NOMO-1 treated with DMSO at 0.1 percent for 48 hours (cell line): ENCODE measurements around the gene TMEM205.
"Not testable (repeated sequence)": the region's sequence is repeated elsewhere in the genome, so short reads cannot be mapped to it uniquely, and the experiment has no call there.

Experiments used
- DNase-seq: peaks from one replicate; lab custom pipeline; 2025; ENCODE audit not compliant: unreplicated experiment; lab: John Stamatoyannopoulos, UW

The TMEM205 gene

GRCh38 chr19:11340099-11340467, 6.0 kb downstream of the TMEM205 start:
- not testable (repeated sequence) for DNase-seq

DNA sequence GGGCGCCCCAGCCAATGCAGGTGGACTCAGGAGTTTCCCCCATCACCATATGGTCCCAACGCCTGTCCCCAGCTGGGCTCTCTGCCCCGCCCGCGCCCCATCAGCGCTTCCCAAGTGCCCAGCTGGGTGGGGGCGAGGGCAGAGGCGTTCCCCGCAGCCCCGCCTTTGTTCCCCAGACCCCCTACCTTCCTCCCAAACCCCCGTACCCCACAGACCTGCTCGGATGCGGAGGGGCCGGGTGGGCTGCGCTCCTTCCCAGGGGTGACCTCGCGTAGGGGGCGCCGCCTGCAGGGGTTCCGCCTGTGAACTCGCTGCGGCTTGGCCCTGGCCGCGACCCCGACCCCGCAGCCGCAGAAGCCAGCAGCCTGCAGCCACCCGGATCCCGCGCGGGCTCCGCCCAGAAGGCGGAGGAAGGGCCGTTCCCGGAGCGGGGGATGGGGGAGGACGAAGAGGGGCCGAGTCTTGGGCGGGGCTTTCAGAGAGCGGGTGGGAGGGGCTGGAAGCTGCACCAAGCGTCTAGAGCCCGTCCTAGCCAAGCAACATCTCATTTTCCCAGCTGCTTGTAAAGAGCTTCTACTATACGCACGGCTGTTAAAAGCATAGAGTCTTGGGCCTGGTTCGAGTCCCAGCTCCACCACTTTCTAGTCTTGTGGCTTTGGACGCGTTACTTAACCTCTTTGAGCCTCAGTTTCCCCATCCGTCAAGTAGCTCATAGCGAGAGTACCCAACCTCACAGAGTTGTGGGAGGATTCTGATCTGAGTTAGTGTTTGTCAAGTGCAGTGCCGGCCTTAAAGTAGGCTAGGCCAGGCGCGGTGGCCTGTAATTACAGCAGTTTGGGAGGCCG, 6.6 kb downstream of the TMEM205 start, which contains the start of gene RAB3D:
Gene RAB3D, minus strand, starts transcription at position 404 of the 845 bp plus-strand sequence. CDS start 2,258 bp downstream, outside the sequence.
- peak; percentile 89 for DNase-seq

DNA sequence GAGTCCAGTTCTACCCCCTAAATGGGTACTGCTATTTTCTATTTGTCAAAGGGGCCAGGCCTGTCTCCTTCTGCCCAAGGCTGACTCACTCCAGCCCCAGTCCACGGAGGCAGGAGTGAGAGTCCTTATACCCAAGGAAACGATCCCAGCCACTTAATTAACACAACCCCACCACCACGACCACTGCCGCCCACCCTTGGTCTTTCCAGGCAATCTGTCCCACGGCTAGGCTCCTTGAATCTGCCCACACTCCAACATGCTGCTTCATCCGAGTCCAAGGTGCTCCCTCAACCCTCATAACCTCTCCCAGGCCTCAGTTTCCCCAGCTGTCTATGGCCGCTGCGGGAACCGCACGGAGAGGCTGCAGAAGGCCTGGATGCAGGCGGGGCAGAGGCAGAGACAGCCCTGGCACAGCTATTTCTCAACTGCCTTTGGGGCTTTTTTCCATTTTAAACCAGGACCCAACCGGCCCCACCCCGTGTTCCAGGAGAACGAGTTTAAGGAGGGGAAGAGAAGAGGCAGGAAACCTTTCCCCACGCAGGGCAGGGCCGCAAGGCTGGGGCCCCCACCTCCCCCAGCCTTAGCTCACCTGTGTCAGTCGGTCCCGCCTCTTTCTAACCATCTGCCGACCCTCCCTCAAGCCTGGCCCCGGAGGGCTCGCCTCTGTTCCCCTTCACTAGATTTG, 7.4 kb downstream of the TMEM205 start:
- no peak for DNase-seq

GRCh38 chr19:11338121-11338520, 7.9 kb downstream of the TMEM205 start:
- DNase-seq = no peak

DNA sequence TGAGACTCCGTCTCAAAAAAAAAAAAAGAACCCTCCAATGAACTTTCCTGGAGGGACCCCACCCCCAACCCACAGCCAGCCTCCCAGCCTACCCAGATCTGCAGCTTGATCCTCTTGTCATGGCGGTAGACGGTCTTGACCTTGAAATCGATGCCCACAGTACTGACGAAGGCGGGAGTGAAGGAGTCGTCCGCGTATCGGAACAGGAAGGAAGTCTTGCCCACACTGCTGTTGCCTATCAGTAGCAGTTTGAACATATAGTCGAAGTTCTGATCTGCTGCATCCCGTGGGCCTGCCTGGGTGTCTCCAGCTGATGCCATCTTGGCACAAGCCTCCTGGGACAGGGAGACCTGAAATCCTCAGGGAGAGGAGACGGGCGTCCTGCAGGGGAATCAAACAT, 9.0 kb downstream of the TMEM205 start:
- peak; percentile 39 for DNase-seq

GRCh38 chr19:11335449-11336146, 10.5 kb downstream of the TMEM205 start:
- DNase-seq = no peak

GRCh38 chr19:11333838-11334237, 12.2 kb downstream of the TMEM205 start:
- not testable (repeated sequence) for DNase-seq

- DNase-seq = no peak
These were observed 13.2 kb downstream of the TMEM205 start for GRCh38 chr19:11332822-11333221.

DNA sequence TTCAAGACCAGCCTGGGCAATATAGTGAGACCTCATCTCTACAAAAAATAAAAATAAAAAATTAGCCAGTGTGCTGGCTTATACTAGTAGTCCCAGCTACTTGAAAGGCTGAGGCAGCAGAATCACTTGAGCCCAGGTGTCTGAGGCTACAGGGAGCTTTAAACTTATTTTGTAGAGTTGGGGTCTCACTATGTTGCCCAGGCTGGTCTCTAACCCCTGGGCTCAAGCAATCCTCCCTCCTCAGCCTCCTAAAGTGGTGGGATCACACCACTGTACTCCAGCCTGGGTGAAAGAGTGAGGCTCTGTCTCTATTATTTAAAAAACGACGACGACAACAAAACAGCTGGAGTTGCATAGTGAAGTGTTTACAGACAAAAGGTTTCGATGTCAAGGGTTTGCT, 14.6 kb downstream of the TMEM205 start:
- DNase-seq = no peak

- no peak for DNase-seq
These were observed 15.9 kb downstream of the TMEM205 start for GRCh38 chr19:11330127-11330526.

DNA sequence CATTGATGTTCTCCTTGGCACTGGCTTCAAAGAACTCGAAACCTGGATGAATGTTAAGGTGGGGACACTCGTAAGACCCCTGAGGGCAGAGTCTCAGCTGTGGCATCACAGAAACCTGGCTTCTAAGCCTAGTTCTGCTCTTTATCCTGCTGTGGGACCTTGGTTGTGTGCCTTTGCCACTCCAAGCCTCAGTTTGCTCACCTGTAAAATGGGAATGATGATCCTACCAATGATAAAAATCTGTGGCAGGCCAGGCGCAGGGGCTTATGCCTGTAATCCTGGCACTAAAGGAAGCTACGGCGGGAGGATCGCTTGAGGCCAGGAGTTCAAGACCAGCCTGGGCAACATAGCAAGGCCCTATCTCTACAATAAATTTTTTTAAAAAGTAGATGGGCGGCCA, 20.5 kb downstream of the TMEM205 start:
- no peak for DNase-seq

DNA sequence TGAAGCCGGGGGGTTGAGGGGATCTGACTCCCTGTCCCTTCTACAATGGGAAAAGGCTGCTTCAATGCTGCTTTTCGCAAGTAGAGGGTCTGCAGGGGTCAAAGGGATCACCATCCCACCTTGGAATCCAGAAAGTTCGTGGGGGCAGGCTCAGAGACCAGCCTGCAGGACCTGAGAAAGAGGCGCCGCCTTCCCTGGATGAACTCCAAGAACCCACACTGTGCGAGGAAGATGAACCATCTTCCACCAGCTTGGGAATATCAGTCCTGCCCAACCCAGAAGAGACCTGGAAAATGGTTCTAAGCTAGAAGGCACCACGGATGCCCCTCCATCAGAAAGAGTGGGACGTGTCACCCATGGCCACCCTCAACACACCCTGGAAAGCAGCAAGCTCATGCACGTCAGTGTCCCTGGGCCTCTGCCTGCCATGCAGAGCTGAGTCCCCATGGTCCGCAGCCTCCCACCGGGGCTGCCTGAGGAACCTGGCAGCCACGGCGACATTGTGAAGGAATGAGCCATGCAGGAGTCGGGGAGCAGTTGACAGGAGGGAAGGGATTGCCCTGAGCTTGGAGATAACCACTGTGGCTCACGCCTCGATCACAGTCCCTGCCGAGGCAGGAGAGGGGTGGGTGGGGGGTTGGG, 21.2 kb downstream of the TMEM205 start:
- DNase-seq = no peak

GRCh38 chr19:11324079-11324661, 21.9 kb downstream of the TMEM205 start:
- peak; percentile 100 for DNase-seq

DNA sequence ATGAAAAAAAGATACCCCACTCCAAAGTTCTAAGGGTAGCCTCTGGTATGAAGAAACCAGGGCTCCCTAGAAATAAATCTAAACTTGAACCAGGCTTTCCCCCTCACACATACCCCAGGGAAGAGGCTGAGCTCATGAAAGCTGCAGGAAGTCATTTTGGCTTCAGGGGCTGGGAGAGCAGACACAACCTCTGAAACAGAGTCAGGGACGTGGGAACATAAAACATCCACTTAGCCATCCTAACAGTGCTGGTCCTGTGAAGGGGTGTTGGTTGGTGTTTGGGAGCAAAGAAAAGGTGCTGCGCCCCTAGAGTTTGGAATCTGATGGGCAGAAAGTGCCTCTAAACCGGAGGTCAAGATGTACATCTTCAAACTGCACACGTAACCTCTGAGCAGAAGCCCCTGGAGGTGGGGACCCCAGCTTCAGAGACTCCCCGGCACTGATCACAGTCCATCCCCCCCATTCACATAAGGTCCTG, 22.4 kb downstream of the TMEM205 start:
- peak; percentile 35 for DNase-seq

DNA sequence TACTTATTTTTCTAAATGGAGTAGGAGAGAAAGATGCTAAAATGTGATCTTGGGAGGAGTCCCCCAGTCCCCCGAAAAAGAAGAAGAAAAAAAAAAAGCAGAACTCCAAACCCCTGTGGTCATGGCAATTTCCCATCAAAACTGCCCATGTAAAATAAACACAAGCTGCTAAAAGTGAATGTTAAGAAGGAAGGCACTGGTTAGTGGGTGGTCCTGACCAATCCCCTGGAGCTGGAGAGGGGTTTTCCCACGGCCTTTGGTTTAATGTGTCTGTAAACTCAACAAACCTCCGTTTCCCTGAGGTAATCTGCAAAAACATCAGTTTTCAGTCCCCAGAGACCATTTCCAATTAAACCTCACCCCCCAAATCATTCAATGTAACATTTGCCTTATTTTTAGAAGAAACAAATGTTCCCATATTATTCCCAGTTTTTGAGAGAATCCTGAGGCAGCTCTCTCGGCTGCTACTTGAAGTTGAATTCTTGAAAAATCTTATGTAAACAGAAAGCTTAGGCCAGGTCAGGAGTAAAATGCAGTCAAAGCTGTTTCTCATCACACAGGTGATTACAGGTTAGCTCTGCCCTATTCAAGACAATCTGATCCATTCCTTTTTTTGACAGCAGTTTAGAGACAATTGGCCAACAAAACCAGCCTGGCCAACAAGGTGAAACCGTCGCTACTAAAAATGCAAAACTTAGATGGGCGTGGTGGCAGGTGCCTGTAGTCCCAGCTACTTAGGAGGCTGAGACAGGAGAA, 23.6 kb downstream of the TMEM205 start:
- peak; percentile 77 for DNase-seq

GRCh38 chr19:11321191-11322126, 24.6 kb downstream of the TMEM205 start:
- DNase-seq = peak; percentile 25

DNA sequence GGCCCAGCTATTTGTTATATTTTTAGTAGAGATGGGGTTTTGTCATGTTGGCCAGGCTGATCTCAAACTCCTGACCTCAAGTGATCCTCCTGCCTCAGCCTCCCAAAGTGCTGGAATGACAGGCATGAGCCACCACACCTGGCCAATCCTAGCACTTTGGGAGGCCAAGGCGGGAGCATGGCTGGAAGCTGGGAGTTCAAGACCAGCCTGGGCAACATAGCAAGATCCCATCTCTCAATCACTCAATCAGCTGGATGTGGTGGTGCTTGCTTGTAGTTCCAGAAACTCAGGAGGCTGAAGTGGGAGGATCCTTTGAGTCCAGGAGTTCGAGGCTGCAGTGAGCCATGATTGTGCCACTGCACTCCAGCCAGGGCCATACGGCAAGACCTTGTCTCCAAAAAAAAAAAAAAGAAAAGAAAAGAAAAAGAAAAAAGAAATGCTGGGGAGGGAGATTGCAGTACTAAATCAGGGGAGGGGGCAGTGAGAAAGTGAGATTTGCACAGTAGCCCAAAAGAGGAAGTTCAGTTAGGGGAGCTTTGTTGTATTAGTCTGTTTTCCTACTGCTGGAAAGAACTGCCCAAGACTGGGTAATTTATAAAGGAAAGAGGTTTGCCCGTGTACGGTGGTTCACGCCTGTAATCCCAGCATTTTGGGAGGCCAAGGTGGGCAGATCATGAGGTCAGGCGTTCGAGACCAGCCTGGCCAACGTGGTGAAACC, 25.6 kb downstream of the TMEM205 start:
- DNase-seq = peak; percentile 76

GRCh38 chr19:11306337-11306736, 39.7 kb downstream of the TMEM205 start:
- no peak for DNase-seq
